Liver (tissue), 9 donors: ENCODE data around the gene RYR1. TPM values are rescaled to one million over a fixed set of nuclear protein-coding genes. Genes with fewer than 3 reads are reported as not detected.

Experiments
- DNase-seq: peaks from one replicate; pipeline ENCODE4 v3.0.0-alpha.2; 2017; ENCODE audit warnings: low spot score
- H3K27ac ChIP-seq, 2 donors: one replicate each; pipeline ENCODE4 v1.7.0; 2013; ENCODE audit warnings: inconsistent platforms in 2 of 2, low read length in 2 of 2, control low read depth in 1 of 2, low read depth in 1 of 2, mild to moderate bottlenecking in 1 of 2
- H3K27me3 ChIP-seq, 4 donors: one replicate each; pipeline versions ENCODE4 v1.6.1 to v1.7.0; 2013; ENCODE audit warnings: low read length in 3 of 4, inconsistent platforms in 1 of 4, mild to moderate bottlenecking in 1 of 4, moderate library complexity in 1 of 4; ENCODE audit not compliant: control insufficient read depth in 4 of 4, insufficient read depth in 4 of 4
- H3K36me3 ChIP-seq, 4 donors: one replicate each; pipeline versions ENCODE4 v1.6.1 to v1.7.0; 2013; ENCODE audit warnings: low read length in 3 of 4, mild to moderate bottlenecking in 3 of 4, low read depth in 1 of 4, moderate library complexity in 1 of 4; ENCODE audit not compliant: control insufficient read depth in 4 of 4, insufficient read depth in 3 of 4
- H3K4me1 ChIP-seq, 4 donors: one replicate each; pipeline versions ENCODE4 v1.6.1 to v1.7.0; 2013; ENCODE audit warnings: low read length in 3 of 4, mild to moderate bottlenecking in 3 of 4, moderate library complexity in 1 of 4; ENCODE audit not compliant: control insufficient read depth in 4 of 4, insufficient read depth in 4 of 4
- H3K4me3 ChIP-seq, 3 donors: one replicate each; pipeline versions ENCODE4 v1.6.1 to v1.7.0; 2013; ENCODE audit warnings: low read length in 3 of 3, control low read depth in 1 of 3, low read depth in 1 of 3, mild to moderate bottlenecking in 1 of 3
- H3K9ac ChIP-seq, 2 donors: one replicate each; pipeline ENCODE4 v1.7.0; 2013; ENCODE audit warnings: low read length in 2 of 2, mild to moderate bottlenecking in 2 of 2, moderate library complexity in 2 of 2, control low read depth in 1 of 2, low read depth in 1 of 2
- H3K9me3 ChIP-seq, 4 donors: one replicate each; pipeline versions ENCODE4 v1.6.1 to v1.7.0; 2013; ENCODE audit warnings: low read length in 3 of 4; ENCODE audit not compliant: control insufficient read depth in 4 of 4
- EGR1 ChIP-seq, 2 donors: IDR thresholded peaks; 2 replicates each; pipeline ENCODE4 v1.6.1; 2016 to 2018; ENCODE audit warnings: antibody characterized with exemption in 2 of 2, low read depth in 2 of 2
- FOXA1 ChIP-seq: IDR thresholded peaks from 2 replicates; pipeline ENCODE4 v1.6.1; 2016; ENCODE audit warnings: antibody characterized with exemption
- FOXA2 ChIP-seq: IDR thresholded peaks from 2 replicates; pipeline ENCODE4 v1.6.1; 2016; ENCODE audit warnings: antibody characterized with exemption
- GABPA ChIP-seq, 2 donors: IDR thresholded peaks in 1 of 2; conservative IDR thresholded peaks in 1 of 2; 2 replicates each; pipeline ENCODE4 v1.6.1; 2016; ENCODE audit warnings: antibody characterized with exemption in 2 of 2, mild to moderate bottlenecking in 1 of 2, moderate library complexity in 1 of 2
- HNF4A ChIP-seq, 2 donors: conservative IDR thresholded peaks; 2 replicates each; pipeline ENCODE4 v1.6.1; 2016; ENCODE audit warnings: antibody characterized with exemption in 2 of 2, mild to moderate bottlenecking in 2 of 2
- HNF4G ChIP-seq: IDR thresholded peaks from 2 replicates; pipeline ENCODE4 v1.6.1; 2016; ENCODE audit warnings: antibody characterized with exemption
- JUND ChIP-seq, 2 donors: IDR thresholded peaks; 2 replicates each; pipeline ENCODE4 v1.6.1; 2016; ENCODE audit warnings: antibody characterized with exemption in 2 of 2
- NR2F2 ChIP-seq: IDR thresholded peaks from 2 replicates; pipeline ENCODE4 v1.6.1; 2016; ENCODE audit warnings: antibody characterized with exemption
- RAD21 ChIP-seq, 2 donors: IDR thresholded peaks; 2 replicates each; pipeline ENCODE4 v1.6.1; 2016; ENCODE audit warnings: antibody characterized with exemption in 2 of 2, mild to moderate bottlenecking in 2 of 2
- RXRA ChIP-seq, 2 donors: IDR thresholded peaks; 2 replicates each; pipeline ENCODE4 v1.6.1; 2017 to 2018; ENCODE audit warnings: antibody characterized with exemption in 2 of 2, mild to moderate bottlenecking in 1 of 2
- SP1 ChIP-seq: IDR thresholded peaks from 2 replicates; pipeline ENCODE4 v1.6.1; 2018; ENCODE audit warnings: antibody characterized with exemption, mild to moderate bottlenecking
- TAF1 ChIP-seq: conservative IDR thresholded peaks from 2 replicates; pipeline ENCODE4 v1.6.1; 2016; ENCODE audit warnings: antibody characterized with exemption, mild to moderate bottlenecking
- YY1 ChIP-seq: IDR thresholded peaks from 2 replicates; pipeline ENCODE4 v1.6.1; 2016; ENCODE audit warnings: antibody characterized with exemption, mild to moderate bottlenecking
- WGBS: extraction: QIAGEN DNeasy Blood & Tissue Kit; methylation state at CpG from one replicate; pipeline ENCODE4 v1.1.7; 2013; 5-methylcytosine and 5-hydroxymethylcytosine counted together
- polyA plus RNA-seq, 2 donors: library from polyadenylated mRNA; stranded (reverse) in 1 of 2; unstranded in 1 of 2; fragments of 200-250 nt in 1 of 2; fragments of >200 nt in 1 of 2; fragmentation: Nextera tagmentation in 1 of 2; extraction: Ambion mirVana in 1 of 2; gene quantifications; one replicate each; pipeline versions ENCODE4 v1.2.1 to v1.2.3, GENCODE V29; 2013 to 2015
- total RNA-seq, 2 donors: library from RNA; depleted of rRNA; stranded (reverse); fragments of >200 nt; gene quantifications; one replicate each; pipeline ENCODE4 v1.2.3, GENCODE V29; 2014
- TF ChIP-seq, protein P1 (sequence below): IDR thresholded peaks from 2 replicates; pipeline ENCODE4 v1.6.1; 2016; ENCODE audit warnings: antibody characterized with exemption
- TF ChIP-seq, protein P2 (sequence below): fragments of 150-350 bp; IDR thresholded peaks from 2 replicates; pipeline ENCODE4 v1.5.1; 2017; ENCODE audit warnings: improper control_type of control experiment, low read depth, low read length; ENCODE audit not compliant: missing input control
- TF ChIP-seq, protein P3 (sequence below): IDR thresholded peaks from 2 replicates; pipeline ENCODE4 v1.6.1; 2016; ENCODE audit warnings: antibody characterized with exemption, mild to moderate bottlenecking
- TF ChIP-seq, protein P4 (sequence below): IDR thresholded peaks from 2 replicates; pipeline ENCODE4 v1.6.1; 2016; ENCODE audit warnings: antibody characterized with exemption
- TF ChIP-seq, protein P5 (sequence below): IDR thresholded peaks from 2 replicates; pipeline ENCODE4 v1.6.1; 2016; ENCODE audit warnings: antibody characterized with exemption
- donor health status: healthy.
- donor health status: healthy.
- donor health status: healthy.
- donor health status: healthy.
- donor health status: healthy.

RYR1 gene
- total and polyA plus RNA-seq, 4 donors: 0.01 to 0.70 (median 0.29) TPM

DNA sequence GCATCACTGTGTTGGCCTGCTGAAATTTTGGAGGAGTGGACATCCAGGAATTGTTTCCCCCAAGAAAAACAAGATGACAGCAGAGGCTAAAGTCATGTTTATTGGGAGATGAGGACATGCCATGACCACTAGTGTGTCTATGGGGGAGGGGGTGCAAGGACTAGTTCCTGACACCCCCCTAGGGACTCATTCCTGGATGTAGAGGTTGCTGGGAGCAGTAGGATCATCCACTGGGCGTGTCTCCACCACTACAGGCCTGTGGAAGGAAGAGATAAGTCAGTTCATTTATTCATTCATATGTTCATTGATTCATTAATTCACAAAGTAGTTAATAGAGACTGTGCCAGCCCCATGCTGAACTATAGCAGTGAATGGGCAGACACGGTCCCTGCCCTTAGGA lies 154.1 kb downstream of the RYR1 start:
- Histone ChIP-seq H3K4me1 (no peaks in the 10 kb centered on the region), H3K9ac (no peak overlapping the region), H3K27me3 (no peaks in the 10 kb centered on the region), H3K4me3 (no peak overlapping the region), H3K27ac (no peak overlapping the region), H3K9me3 (no peaks in the 10 kb centered on the region), H3K36me3 (no peaks in the 10 kb centered on the region)
- 94% methylated on average over 2 of the region's 2 CpGs for WGBS
- DNase-seq: no peak
- TF ChIP-seq RXRA (IDR thresholded peaks at IDR 0.05) (no peak), NR2F2 (no peak), TAF1 (no peak), GABPA (IDR thresholded peaks at IDR 0.05 in 1 of 2, conservative IDR thresholded peaks at IDR 0.05 in 1 of 2) (no peak), RAD21 (IDR thresholded peaks at IDR 0.05) (no peak), EGR1 (IDR thresholded peaks at IDR 0.05; ENCODE audit: low read depth in 2 of 2) (no peak), HNF4G (no peak), FOXA1 (no peak), SP1 (no peak), HNF4A (conservative IDR thresholded peaks at IDR 0.05) (no peak), FOXA2 (no peak), JUND (IDR thresholded peaks at IDR 0.05) (no peak), YY1 (no peak)
- TF ChIP-seq, protein P1, sequence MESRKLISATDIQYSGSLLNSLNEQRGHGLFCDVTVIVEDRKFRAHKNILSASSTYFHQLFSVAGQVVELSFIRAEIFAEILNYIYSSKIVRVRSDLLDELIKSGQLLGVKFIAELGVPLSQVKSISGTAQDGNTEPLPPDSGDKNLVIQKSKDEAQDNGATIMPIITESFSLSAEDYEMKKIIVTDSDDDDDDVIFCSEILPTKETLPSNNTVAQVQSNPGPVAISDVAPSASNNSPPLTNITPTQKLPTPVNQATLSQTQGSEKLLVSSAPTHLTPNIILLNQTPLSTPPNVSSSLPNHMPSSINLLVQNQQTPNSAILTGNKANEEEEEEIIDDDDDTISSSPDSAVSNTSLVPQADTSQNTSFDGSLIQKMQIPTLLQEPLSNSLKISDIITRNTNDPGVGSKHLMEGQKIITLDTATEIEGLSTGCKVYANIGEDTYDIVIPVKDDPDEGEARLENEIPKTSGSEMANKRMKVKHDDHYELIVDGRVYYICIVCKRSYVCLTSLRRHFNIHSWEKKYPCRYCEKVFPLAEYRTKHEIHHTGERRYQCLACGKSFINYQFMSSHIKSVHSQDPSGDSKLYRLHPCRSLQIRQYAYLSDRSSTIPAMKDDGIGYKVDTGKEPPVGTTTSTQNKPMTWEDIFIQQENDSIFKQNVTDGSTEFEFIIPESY: no peak
- TF ChIP-seq, protein P2, sequence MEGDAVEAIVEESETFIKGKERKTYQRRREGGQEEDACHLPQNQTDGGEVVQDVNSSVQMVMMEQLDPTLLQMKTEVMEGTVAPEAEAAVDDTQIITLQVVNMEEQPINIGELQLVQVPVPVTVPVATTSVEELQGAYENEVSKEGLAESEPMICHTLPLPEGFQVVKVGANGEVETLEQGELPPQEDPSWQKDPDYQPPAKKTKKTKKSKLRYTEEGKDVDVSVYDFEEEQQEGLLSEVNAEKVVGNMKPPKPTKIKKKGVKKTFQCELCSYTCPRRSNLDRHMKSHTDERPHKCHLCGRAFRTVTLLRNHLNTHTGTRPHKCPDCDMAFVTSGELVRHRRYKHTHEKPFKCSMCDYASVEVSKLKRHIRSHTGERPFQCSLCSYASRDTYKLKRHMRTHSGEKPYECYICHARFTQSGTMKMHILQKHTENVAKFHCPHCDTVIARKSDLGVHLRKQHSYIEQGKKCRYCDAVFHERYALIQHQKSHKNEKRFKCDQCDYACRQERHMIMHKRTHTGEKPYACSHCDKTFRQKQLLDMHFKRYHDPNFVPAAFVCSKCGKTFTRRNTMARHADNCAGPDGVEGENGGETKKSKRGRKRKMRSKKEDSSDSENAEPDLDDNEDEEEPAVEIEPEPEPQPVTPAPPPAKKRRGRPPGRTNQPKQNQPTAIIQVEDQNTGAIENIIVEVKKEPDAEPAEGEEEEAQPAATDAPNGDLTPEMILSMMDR: no peak
- TF ChIP-seq, protein P3, sequence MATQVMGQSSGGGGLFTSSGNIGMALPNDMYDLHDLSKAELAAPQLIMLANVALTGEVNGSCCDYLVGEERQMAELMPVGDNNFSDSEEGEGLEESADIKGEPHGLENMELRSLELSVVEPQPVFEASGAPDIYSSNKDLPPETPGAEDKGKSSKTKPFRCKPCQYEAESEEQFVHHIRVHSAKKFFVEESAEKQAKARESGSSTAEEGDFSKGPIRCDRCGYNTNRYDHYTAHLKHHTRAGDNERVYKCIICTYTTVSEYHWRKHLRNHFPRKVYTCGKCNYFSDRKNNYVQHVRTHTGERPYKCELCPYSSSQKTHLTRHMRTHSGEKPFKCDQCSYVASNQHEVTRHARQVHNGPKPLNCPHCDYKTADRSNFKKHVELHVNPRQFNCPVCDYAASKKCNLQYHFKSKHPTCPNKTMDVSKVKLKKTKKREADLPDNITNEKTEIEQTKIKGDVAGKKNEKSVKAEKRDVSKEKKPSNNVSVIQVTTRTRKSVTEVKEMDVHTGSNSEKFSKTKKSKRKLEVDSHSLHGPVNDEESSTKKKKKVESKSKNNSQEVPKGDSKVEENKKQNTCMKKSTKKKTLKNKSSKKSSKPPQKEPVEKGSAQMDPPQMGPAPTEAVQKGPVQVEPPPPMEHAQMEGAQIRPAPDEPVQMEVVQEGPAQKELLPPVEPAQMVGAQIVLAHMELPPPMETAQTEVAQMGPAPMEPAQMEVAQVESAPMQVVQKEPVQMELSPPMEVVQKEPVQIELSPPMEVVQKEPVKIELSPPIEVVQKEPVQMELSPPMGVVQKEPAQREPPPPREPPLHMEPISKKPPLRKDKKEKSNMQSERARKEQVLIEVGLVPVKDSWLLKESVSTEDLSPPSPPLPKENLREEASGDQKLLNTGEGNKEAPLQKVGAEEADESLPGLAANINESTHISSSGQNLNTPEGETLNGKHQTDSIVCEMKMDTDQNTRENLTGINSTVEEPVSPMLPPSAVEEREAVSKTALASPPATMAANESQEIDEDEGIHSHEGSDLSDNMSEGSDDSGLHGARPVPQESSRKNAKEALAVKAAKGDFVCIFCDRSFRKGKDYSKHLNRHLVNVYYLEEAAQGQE: no peak
- TF ChIP-seq, protein P4, sequence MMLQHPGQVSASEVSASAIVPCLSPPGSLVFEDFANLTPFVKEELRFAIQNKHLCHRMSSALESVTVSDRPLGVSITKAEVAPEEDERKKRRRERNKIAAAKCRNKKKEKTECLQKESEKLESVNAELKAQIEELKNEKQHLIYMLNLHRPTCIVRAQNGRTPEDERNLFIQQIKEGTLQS: no peak
- TF ChIP-seq, protein P5, sequence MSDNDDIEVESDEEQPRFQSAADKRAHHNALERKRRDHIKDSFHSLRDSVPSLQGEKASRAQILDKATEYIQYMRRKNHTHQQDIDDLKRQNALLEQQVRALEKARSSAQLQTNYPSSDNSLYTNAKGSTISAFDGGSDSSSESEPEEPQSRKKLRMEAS: no peak

DNA sequence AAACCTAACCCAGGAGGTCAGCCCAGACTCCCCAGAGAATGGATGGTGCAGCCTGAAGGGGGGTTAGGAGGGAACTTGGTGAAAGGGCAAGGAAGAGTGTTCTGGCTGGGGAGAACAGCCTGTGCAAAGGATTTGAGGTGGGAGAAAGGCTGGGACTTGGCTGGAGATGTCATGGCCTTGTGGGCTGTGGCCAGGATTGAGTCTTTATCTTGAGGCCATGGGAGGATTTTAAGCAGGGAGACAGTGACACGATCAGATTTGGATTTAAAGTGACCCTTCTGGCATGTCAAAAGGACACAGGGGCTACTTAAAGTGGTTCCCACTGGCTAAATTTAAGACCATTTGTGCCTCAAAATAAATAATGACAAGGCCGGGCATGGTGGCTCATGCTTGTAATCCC lies 154.6 kb downstream of the RYR1 start:
- H3K4me1 ChIP-seq: no peaks in the 10 kb centered on the region
- H3K4me3 ChIP-seq: no peak overlapping the region
- H3K27ac ChIP-seq: no peak overlapping the region
- DNase-seq: no peak
- no peaks in the 10 kb centered on the region for H3K27me3 ChIP-seq
- WGBS: 82% methylated on average over 2 of the region's 2 CpGs
- H3K36me3 ChIP-seq: no peaks in the 10 kb centered on the region
- no peak overlapping the region for H3K9ac ChIP-seq
- TF ChIP-seq, protein P2: no peak
- TF ChIP-seq SP1: no peak
- no peaks in the 10 kb centered on the region for H3K9me3 ChIP-seq
